ENCODE measurements around the gene MT1A.

Gene MT1A
- total RNA-seq: 0 reads per million in 4 donors

- DNase-seq: no peak
Measured at GRCh38 chr16:56637814-56638750, at the start of gene MT1A. MT1A (plus strand) TSS chr16:56638666; CDS start chr16:56638739, 73 bp downstream.

GRCh38 chr16:56588781-56589140 lies 49.7 kb upstream of the MT1A start:
- DNase-seq: no peak

GRCh38 chr16:56589141-56590039 lies 49.1 kb upstream of the MT1A start, which contains the start of gene MT3:
MT3 (plus strand) TSS chr16:56589528; CDS start chr16:56589591, 63 bp downstream.
- DNase-seq: peak in 1 of 5 donors; percentile 17

GRCh38 chr16:56591377-56592060 lies 46.9 kb upstream of the MT1A start:
- DNase-seq: no peak

GRCh38 chr16:56593573-56594291 lies 44.7 kb upstream of the MT1A start:
- no peak for DNase-seq

- DNase-seq: no peak
Measured at GRCh38 chr16:56594292-56594619, 44.2 kb upstream of the MT1A start.

GRCh38 chr16:56600398-56600999 lies 38.0 kb upstream of the MT1A start:
- DNase-seq: peak in 1 of 5 donors; percentile 27

- no peak for DNase-seq
Measured at GRCh38 chr16:56601325-56601724, 37.1 kb upstream of the MT1A start.

GRCh38 chr16:56603589-56603988 lies 34.9 kb upstream of the MT1A start:
- peak in 1 of 5 donors; percentile 23 for DNase-seq

GRCh38 chr16:56604966-56605365 lies 33.5 kb upstream of the MT1A start:
- DNase-seq: no peak

- no peak for DNase-seq
Measured at GRCh38 chr16:56605475-56605874, 33.0 kb upstream of the MT1A start.

- DNase-seq: no peak
Measured at GRCh38 chr16:56606071-56606475, 32.4 kb upstream of the MT1A start.

- no peak for DNase-seq
Measured at GRCh38 chr16:56606476-56607108, 31.9 kb upstream of the MT1A start.

- no peak for DNase-seq
Measured at GRCh38 chr16:56607109-56607618, 31.3 kb upstream of the MT1A start.

- no peak for DNase-seq
Measured at GRCh38 chr16:56607675-56608042, 30.8 kb upstream of the MT1A start.

- peak; percentile 67 to 93 (median 78) for DNase-seq
Measured at GRCh38 chr16:56608043-56608875, 30.2 kb upstream of the MT1A start, which contains the start of gene MT2A. MT2A (plus strand) TSS chr16:56608584; CDS start chr16:56608656, 72 bp downstream.

GRCh38 chr16:56608876-56609462 lies 29.5 kb upstream of the MT1A start:
- no peak for DNase-seq

GRCh38 chr16:56609463-56609921 lies 29.0 kb upstream of the MT1A start:
- DNase-seq: peak; percentile 41 to 83 (median 64)

- DNase-seq: peak; percentile 19 to 70 (median 58)
Measured at GRCh38 chr16:56610017-56610608, 28.4 kb upstream of the MT1A start.

Measured in T-helper 1 cell (primary cell).